HG03025 (cell line): Measurements from ENCODE around the gene HRAS.
A peak's percentile ranks its signal among the peaks of the same experiment; 100 is the strongest.
"Not testable (repeated sequence)": the region's sequence is repeated elsewhere in the genome, so short reads cannot be mapped to it uniquely, and the experiment has no call there.

Source experiments
- ATAC-seq: cut with Tn5 transposase; IDR thresholded peaks from one replicate; pipeline ENCODE4 v1.9.1; 2021; ENCODE audit warnings: mild to moderate bottlenecking, moderate library complexity; ENCODE audit not compliant: unreplicated experiment, low FRiP score

The HRAS gene

DNA sequence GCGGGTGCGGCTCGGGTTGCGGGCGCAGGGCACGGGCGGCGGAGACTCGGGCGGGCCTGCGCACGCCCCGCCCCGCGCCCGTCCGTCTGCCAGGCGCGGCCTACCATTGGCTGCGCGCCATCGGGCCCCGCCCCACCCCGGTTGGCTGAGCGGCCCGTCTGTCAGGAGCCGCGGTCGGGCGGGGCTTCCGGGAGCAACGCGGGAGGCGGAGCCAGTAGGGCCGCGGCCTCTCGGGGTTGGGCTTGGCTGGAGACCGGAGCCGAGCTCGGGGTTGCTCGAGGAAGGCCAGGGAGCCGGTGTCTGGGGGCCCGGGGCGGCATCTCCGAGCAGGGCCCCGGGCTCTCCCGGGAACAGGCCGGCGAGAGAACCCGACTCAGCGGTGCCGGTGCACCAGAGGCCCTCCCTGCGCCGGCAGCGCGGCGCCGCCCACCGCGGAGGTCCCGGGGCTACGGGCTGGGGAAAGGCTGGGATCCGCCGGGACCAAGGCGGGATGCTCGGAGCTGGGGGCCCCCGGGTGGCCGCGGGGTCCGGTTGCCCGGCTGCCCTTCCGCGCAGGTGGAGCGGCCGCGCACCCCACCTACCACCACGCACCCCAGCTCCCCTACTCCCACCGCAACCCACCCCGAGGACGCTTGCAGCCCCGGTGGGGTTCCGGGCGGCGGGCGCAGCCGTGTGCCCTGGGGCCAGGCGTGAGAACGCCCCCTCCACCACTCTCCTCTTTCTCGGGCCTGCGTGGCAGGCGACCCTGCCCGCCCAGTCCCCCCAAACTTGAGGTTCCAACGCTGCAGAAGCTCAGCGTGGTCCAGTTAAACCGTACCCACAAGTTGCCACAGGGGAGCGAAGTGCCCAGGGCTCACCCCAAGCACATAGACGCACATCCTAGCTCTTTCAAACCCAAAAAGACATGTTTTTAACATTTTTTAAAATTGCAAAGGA lies at the start of gene HRAS:
Gene HRAS, minus strand, starts transcription at position 58 of the 936 bp plus-strand sequence.
- peak; percentile 61 for ATAC-seq

DNA sequence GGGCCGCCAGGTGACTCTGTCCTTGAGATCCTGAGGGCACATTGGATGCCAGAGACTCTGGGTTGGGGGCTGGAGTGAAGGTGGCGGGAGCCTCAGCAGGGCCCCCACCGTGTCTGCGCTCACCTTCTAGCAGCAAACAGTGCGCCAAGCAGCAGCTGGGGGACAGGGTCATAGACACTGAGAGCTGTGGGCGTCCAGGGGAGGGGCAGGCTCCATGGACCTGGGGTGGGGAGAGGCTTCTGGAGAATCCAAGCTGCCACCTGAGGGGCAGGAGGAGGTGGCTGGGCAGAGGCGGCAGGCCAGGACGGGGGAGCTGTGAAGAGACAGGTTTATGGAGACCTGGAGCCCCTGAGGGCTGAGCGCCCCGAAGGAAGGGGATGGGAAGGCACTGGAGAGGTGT lies 48.9 kb upstream of the HRAS start:
- no peak for ATAC-seq

DNA sequence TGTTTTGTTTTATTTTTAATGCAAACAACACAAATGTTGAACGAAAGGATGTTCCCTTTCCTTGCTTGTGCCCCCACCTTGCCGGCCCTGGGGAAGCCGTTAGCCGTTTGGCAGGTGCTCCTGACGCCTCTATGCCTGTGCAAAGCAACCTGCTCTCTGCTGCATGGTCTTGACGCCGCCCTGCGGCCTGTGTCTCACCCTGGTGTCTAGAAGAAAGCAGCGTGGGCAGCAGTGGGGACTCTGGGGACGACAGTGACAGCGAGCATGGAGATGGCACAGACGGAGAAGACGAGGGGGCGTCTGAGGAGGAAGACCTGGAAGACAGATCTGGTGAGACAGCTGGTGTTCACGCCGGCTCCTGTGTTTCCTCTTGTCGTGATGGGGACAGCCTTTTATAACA lies 46.4 kb upstream of the HRAS start:
- no peak for ATAC-seq

- ATAC-seq = no peak
Measured at GRCh38 chr11:581342-581741, 46.0 kb upstream of the HRAS start.

DNA sequence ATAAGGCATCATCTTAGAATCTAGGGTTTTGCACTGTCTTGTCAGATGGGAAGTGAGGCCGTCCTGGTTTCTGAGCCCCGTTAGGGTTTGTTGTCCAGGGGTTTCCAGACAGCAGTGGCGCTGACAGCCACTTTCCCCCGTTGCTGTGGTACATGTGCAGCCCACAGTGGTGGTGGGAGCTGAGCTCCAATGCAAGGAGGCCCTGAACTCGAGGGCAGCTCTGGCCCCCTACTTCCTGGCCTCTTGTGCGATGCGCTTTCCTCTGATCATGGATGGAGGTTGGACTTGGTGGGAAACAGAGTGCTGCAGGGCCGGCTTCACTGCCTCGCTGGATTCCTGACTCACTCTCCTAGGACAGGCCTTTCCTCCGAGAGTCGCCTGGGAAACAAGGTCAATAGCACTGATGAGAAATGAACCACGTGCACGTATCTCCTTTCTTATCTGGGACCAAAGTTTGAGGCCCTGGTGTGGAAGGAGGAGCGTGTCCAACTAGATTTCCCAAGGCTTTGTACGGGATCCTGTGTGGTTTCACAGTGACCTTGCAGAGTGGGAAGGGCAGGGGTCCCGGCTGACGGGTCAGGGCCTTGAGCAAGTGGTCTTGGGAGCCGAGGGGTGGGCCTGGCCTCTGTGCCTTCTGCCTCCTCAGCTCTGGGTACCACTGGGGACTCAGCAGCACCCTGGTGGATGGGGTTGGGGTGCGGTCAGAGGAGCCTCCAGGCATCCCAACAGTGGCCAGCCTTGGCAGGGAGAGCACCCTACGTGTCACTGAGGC lies 44.6 kb upstream of the HRAS start:
- no peak for ATAC-seq

- ATAC-seq = no peak
Measured at GRCh38 chr11:578276-579035, 43.1 kb upstream of the HRAS start.

DNA sequence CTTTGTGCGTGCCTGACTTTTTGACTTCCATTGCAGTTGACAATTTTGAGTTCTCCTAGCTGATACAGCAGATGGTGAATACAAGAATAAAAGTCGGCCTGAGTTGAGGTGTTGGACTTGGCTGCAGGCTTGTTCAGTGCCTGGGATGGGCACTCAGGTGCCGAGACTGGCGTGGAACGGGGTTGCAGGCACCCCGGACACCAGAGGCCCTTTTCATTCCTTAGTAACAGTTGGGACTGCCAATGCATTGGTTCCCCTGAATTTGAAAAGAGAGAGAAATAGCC lies 42.2 kb upstream of the HRAS start:
- ATAC-seq = no peak

DNA sequence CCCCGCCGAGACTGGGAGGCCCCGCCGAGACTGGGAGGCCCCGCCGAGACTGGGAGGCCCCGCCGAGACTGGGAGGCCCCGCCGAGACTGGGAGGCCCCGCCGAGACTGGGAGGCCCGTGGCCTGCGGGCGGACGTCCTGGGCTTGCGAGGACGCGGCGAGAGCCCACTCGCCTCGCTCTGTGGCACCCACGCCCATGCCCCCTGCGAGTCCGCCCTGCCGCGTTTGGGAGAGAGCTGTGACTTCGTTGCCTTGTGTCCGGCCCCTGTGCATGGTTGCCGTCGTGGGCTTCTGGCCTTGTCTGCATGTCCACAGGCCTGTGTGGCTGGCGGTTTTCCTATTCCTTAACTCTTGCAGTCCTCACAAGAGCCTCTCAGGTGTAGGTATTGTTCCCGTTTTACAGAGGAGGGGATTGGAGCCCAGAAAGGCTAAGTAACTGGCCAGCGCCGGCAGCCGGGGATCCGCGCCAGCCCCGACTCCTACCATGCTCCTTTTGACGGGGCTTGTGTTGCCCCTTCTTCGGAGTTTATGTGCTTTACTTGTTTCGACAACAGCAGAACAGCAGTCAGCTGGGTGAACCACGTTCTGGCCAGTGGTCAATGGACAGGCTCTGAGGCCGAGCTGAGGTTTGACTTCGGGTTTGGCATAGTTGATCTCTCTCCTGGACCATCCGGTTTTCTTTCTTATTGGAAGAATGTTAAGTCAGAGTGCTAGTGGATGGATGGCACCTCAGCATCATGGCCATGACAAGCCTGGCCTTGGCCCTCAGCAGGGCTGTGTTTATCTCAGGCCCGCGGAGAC lies 41.6 kb upstream of the HRAS start:
- ATAC-seq = no peak

GRCh38 chr11:575996-576768 lies 40.8 kb upstream of the HRAS start, which contains the start of gene PHRF1:
Gene PHRF1 (plus strand): TSS chr11:576470. CDS start chr11:581513, 5,043 bp downstream.
- peak; percentile 75 for ATAC-seq

DNA sequence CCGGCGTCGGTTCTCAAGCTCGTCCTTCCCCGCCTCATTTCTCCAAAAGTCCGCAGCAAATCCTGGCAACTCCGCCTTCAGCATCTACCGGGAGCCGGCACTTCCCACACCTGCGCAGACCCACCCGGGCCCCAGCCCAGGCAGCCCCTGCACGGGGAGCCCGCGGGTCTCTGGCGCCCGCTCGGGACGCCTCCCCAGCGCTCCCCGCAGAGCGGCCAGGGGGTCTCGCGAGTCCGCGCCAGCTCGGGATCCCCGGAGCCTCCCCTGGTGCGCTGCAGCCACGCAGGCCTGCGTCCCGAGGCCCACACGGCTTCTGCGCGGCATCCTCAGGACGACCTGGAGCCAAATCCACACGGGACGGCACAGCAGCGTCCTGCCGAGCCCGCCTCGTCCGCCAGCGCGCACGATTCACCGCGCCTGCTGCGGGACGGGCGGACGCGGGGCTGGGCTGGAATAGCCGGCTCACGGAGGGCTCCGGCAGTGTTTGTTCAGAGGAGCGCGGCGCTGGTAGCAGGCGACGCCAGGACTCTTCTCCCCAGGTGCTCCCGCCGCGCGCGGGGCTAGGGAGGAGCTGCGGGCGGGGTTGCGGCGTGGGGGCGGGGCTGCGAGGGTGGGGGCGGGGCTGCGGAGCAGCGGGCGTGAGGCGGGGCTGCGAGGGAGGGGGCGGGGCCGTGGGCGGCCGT lies 40.1 kb upstream of the HRAS start:
- peak; percentile 19 for ATAC-seq

DNA sequence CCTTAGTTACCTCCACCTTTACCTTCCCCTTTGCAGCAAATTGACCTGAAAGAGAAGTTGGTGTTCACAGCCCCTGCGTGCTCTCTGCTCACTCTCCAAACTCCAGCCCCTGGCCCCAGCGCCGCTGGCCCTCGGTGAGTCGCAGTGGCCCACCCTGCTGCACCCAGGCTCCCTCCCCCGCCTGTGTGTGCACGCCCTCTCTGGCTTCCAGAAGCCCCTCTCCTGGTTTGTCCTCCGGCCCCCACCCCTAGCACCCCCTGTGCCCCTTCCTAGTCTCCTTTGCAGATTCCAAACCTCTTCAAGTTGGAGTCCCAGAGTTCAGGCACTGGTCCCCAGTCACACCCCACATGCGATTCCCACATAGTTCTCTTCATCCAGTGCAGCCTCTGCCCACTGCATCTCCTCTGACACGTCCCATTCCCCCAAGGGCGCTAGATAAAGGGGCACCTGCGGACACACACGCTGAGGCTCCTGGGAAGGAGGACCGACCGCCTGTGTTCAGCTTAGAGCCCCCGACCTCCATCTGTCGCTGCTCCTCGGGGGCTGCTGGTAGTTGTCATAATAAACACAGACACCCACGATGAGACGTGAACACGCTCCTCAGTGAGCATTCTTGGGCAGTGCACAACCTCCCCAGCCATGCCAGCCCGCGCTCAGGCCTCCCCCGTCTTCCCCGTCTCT lies 39.4 kb upstream of the HRAS start:
- peak; percentile 2 for ATAC-seq

DNA sequence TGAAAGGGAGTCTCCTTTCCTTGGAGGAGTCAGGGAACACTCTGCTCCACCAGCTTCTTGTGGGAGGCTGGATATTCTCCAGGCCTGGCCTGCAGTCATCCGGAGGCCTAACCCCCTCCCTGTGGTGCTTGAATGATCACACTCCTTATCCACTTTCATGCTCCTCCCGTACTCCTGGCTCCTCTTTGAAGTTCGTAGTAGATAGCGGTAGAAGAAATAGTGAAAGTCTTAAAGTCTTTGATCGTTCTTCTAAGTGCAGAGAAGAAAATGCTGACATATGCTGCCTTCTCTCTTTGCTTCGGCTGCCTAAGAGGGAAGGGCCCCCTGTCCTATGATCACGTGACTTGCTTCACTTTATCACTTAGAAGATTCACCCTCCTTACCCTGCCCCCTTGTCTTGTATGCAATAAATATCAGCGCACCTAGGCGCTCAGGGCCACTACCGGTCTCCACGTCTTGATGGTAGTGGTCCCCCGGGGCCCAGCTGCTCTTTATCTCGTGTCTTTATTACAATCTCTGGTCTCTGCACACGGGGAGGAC lies 38.7 kb upstream of the HRAS start:
- ATAC-seq = not testable (repeated sequence)

GRCh38 chr11:573146-573759 lies 37.9 kb upstream of the HRAS start:
- no peak for ATAC-seq

DNA sequence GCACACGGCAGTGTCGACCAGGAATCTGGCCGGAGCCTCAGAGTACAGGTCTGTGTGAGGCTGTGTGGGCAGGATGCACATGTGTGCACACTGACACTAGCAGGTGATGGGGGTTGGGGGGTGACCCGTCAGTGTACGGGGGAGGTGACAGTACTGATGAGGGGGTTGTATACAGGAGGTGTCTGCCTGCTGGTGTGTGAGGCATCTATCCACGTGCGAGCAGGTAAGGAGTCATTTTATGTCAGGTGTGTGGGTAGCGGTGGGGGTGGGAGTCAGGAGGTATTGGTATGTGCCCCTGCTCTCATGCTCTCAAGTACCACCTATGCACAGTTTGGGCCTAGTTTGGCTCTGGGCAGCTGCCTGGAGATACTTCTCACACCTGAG lies 36.4 kb upstream of the HRAS start:
- ATAC-seq = no peak

DNA sequence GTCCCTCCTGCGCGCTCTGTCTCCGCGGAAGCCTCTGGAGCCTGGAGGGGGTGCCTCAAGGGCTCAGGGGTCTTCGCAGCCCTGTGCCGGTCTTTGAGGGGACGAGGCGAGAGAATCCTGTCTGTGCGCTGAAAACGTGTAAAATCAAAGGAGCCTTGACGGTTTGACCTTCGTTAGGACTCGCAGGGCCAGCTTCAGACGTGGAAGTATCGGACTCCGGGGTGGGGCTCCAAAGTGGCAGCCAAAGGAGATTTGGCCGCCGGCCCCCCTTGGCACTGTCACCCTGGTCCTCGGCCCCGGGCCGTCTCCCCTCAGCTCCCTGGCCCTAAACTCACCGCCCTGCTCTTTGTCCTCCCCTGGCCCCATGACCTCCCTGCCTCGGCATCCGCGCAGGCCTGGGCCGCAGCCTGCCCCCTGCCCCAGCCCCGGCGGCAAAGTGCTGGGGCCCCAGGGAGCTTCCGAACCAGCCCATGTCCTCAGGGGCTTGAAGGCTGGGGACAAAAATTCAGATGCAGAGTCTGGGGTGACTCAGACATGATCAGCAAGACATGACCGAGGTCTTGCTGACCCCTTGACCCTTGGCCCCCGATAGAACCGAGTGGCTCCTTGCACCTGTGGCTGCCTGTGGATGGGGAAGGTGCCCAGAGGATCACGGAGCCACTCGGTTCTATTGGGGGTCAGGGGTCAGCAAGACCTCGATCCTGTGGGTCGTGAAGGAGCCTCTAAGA lies 33.9 kb upstream of the HRAS start:
- ATAC-seq = no peak

GRCh38 chr11:568306-569157 lies 33.2 kb upstream of the HRAS start:
- ATAC-seq = peak; percentile 78
